Progenitor cell of endocrine pancreas (in vitro differentiated cells): ENCODE results near the gene RASGEF1C. TPM values are rescaled to one million over a fixed set of nuclear protein-coding genes. Genes with fewer than 3 reads are reported as not detected.
A peak's percentile ranks its signal among the peaks of the same experiment; 100 is the strongest.

ENCODE experiments used
- DNase-seq: peaks from one replicate; pipeline ENCODE4 v3.0.0; 2021; ENCODE audit warnings: low spot score; ENCODE audit not compliant: unreplicated experiment
- H3K27ac Mint-ChIP-seq: 2 replicates; pipeline ENCODE4 v1.8.0; 2021; ENCODE audit warnings: mild to moderate bottlenecking, moderate library complexity, mixed read lengths
- H3K27me3 Mint-ChIP-seq: 2 replicates; pipeline ENCODE4 v1.8.0; 2021; ENCODE audit warnings: mixed read lengths
- H3K36me3 Mint-ChIP-seq: 2 replicates; pipeline ENCODE4 v1.8.0; 2022; ENCODE audit warnings: mixed read lengths; ENCODE audit not compliant: insufficient read depth
- H3K4me1 Mint-ChIP-seq: 2 replicates; pipeline ENCODE4 v1.8.0; 2021; ENCODE audit warnings: low read depth, mixed read lengths
- H3K4me3 Mint-ChIP-seq: 2 replicates; pipeline ENCODE4 v1.8.0; 2021; ENCODE audit warnings: low read depth, mild to moderate bottlenecking, moderate library complexity, mixed read lengths
- H3K9me3 Mint-ChIP-seq: 2 replicates; pipeline ENCODE4 v1.8.0; 2021; ENCODE audit warnings: low read depth, mixed read lengths
- total RNA-seq: library from RNA; stranded (reverse); gene quantifications from 2 replicates; pipeline ENCODE4 v1.2.1, GENCODE V29; 2021
- TF ChIP-seq, protein P1 (sequence below): fragments of 200-600 bp; sonication (generic); IDR thresholded peaks from one replicate; pipeline ENCODE4 v1.5.0; 2021; ENCODE audit warnings: antibody characterized with exemption, mild to moderate bottlenecking; ENCODE audit not compliant: unreplicated experiment

RASGEF1C gene
- total RNA-seq, 1 donor from 2014 or later: 1.3 TPM

GRCh38 chr5:180202939-180203573 lies 6.0 kb downstream of the RASGEF1C start:
- no peak for DNase-seq
- TF ChIP-seq, protein P1, sequence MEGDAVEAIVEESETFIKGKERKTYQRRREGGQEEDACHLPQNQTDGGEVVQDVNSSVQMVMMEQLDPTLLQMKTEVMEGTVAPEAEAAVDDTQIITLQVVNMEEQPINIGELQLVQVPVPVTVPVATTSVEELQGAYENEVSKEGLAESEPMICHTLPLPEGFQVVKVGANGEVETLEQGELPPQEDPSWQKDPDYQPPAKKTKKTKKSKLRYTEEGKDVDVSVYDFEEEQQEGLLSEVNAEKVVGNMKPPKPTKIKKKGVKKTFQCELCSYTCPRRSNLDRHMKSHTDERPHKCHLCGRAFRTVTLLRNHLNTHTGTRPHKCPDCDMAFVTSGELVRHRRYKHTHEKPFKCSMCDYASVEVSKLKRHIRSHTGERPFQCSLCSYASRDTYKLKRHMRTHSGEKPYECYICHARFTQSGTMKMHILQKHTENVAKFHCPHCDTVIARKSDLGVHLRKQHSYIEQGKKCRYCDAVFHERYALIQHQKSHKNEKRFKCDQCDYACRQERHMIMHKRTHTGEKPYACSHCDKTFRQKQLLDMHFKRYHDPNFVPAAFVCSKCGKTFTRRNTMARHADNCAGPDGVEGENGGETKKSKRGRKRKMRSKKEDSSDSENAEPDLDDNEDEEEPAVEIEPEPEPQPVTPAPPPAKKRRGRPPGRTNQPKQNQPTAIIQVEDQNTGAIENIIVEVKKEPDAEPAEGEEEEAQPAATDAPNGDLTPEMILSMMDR: no peak
- H3K4me3 Mint-ChIP-seq: no peak overlapping the region
- no peak overlapping the region for H3K27ac Mint-ChIP-seq
- no peaks in the 10 kb centered on the region for H3K9me3 Mint-ChIP-seq
- no peaks in the 10 kb centered on the region for H3K4me1 Mint-ChIP-seq
- peaks cover 20% of the 10 kb centered on the region for H3K27me3 Mint-ChIP-seq
- no peaks in the 10 kb centered on the region for H3K36me3 Mint-ChIP-seq

- Mint-ChIP-seq H3K27ac (no peak overlapping the region), H3K4me1 (no peaks in the 10 kb centered on the region), H3K9me3 (no peaks in the 10 kb centered on the region)
Measured at GRCh38 chr5:180201051-180201987, 7.7 kb downstream of the RASGEF1C start.

GRCh38 chr5:180199390-180199789 lies 9.6 kb downstream of the RASGEF1C start:
- TF ChIP-seq, protein P1: no peak
- H3K9me3 Mint-ChIP-seq: no peaks in the 10 kb centered on the region
- no peak for DNase-seq
- no peaks in the 10 kb centered on the region for H3K4me1 Mint-ChIP-seq
- no peaks in the 10 kb centered on the region for H3K36me3 Mint-ChIP-seq
- no peak overlapping the region for H3K4me3 Mint-ChIP-seq
- H3K27me3 Mint-ChIP-seq: peaks cover 3% of the 10 kb centered on the region
- H3K27ac Mint-ChIP-seq: no peak overlapping the region

More at GRCh38 chr5:180201051-180201987, 7.7 kb downstream of the RASGEF1C start:
- H3K27me3 Mint-ChIP-seq: peaks cover 6% of the 10 kb centered on the region
- H3K4me3 Mint-ChIP-seq: no peak overlapping the region
- TF ChIP-seq, protein P1: peak; percentile 57
- DNase-seq: no peak
- no peaks in the 10 kb centered on the region for H3K36me3 Mint-ChIP-seq

- Mint-ChIP-seq H3K4me3 (no peak overlapping the region), H3K27ac (no peak overlapping the region), H3K9me3 (no peaks in the 10 kb centered on the region), H3K36me3 (no peaks in the 10 kb centered on the region), H3K4me1 (no peaks in the 10 kb centered on the region), H3K27me3 (peaks cover 3% of the 10 kb centered on the region)
- no peak for DNase-seq
- TF ChIP-seq, protein P1: no peak
Measured at GRCh38 chr5:180198208-180198607, 10.8 kb downstream of the RASGEF1C start.

DNA sequence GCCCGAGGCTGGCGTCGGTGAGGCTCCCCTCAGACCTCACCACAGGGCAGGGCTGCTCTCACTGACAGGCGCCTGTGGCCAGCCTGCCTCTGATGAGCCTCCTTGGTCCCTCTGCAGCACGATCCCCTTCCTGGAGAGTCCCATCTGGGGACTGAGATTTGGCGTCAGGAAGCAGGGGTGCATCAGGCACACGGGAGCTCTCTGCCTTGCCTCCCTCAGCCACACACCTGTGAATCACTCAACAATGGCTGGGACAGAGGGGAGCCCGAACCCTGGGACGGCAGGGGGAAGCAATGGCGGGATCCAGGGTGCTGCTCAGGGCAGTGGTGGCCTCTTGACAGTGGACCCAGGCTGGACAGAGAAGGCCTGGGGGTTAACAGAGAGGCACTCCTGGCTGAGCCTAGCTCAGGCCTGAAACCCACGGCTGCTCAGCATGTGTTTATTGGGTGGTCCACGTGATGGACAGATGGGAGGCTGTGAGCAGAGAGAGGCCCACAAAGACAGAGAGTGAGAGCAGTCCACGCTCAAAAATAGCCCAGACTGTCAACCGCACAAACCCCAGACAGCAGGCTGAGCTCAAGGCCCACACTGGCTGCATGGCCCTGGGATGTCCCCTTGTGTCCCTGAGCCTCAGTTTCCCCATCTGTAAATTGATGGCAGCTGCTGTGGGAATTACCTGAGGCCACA lies 11.9 kb downstream of the RASGEF1C start:
- TF ChIP-seq, protein P1: no peak

More for the DNA sequence above, 11.9 kb downstream of the RASGEF1C start:
- Mint-ChIP-seq H3K4me1 (no peaks in the 10 kb centered on the region), H3K36me3 (no peaks in the 10 kb centered on the region), H3K27me3 (peaks cover 3% of the 10 kb centered on the region), H3K27ac (no peak overlapping the region), H3K4me3 (no peak overlapping the region), H3K9me3 (no peaks in the 10 kb centered on the region)
- no peak for DNase-seq
